GM18909 (cell line): ENCODE results near the gene DEFB115.
"Not testable (repeated sequence)": the region's sequence is repeated elsewhere in the genome, so short reads cannot be mapped to it uniquely, and the experiment has no call there.

Experiments
- ATAC-seq: cut with Tn5 transposase; IDR thresholded peaks from one replicate; pipeline ENCODE4 v1.9.1; 2021; ENCODE audit warnings: mild to moderate bottlenecking; ENCODE audit not compliant: unreplicated experiment, poor library complexity

Gene DEFB115

GRCh38 chr20:31257364-31257763 is at the start of gene DEFB115:
TSS of gene DEFB115 (plus strand) at chr20:31257664. CDS start at chr20:31257664, 0 bp downstream.
- ATAC-seq = no peak

GRCh38 chr20:31236953-31237352 is 20.5 kb upstream of the DEFB115 start:
- ATAC-seq = no peak

- no peak for ATAC-seq
Observed at GRCh38 chr20:31237763-31238162, 19.7 kb upstream of the DEFB115 start.

GRCh38 chr20:31239139-31239538 is 18.3 kb upstream of the DEFB115 start:
- ATAC-seq = no peak

- ATAC-seq = no peak
Observed at GRCh38 chr20:31256959-31257358, 505 bp upstream of the DEFB115 start.

GRCh38 chr20:31260326-31260932 is 3.0 kb downstream of the DEFB115 start:
- no peak for ATAC-seq

- ATAC-seq = no peak
Observed at GRCh38 chr20:31274441-31274840, 17.0 kb downstream of the DEFB115 start.

GRCh38 chr20:31278178-31278577 is 20.7 kb downstream of the DEFB115 start:
- ATAC-seq = no peak

- ATAC-seq = not testable (repeated sequence)
Observed at GRCh38 chr20:31284964-31285363, 27.5 kb downstream of the DEFB115 start.

- no peak for ATAC-seq
Observed at GRCh38 chr20:31308535-31309162, 51.2 kb downstream of the DEFB115 start, which contains the start of gene DEFB116. TSS of gene DEFB116 (minus strand) at chr20:31308585. CDS start at chr20:31308585, 0 bp downstream.
